Calu3 (cell line): ENCODE data around the gene KRTAP6-1. TPM values are rescaled to one million over a fixed set of nuclear protein-coding genes. Genes with fewer than 3 reads are reported as not detected.

Experiments used
- BruUV-seq: library from RNA; stranded (reverse); fragments of 400-500 nt; replicated peaks from 2 replicates; lab custom pipeline; 2021; lab: Mats Ljungman, UMichigan
- CTCF ChIA-PET: fragments of 300-600 bp; sonication (Branson Sonifier 250); formaldehyde crosslinking; loops from one replicate; lab custom pipeline; 2022; ENCODE audit warnings: antibody characterized with exemption; lab: Charles Lee
- DNase-seq: peaks from one replicate; pipeline ENCODE4 v3.0.0; 2022
- H3K27ac Mint-ChIP-seq: one replicate; pipeline ENCODE4 v1.8.0; 2022; ENCODE audit warnings: mixed read lengths; ENCODE audit not compliant: unreplicated experiment
- H3K27me3 Mint-ChIP-seq: one replicate; pipeline ENCODE4 v1.8.0; 2022; ENCODE audit warnings: mixed read lengths; ENCODE audit not compliant: unreplicated experiment
- H3K36me3 Mint-ChIP-seq: one replicate; pipeline ENCODE4 v1.8.0; 2022; ENCODE audit warnings: mild to moderate bottlenecking, moderate library complexity, mixed read lengths; ENCODE audit not compliant: insufficient read depth, unreplicated experiment
- H3K4me1 Mint-ChIP-seq: one replicate; pipeline ENCODE4 v1.8.0; 2022; ENCODE audit warnings: mild to moderate bottlenecking, low read depth, mixed read lengths; ENCODE audit not compliant: unreplicated experiment
- H3K4me3 Mint-ChIP-seq: one replicate; pipeline ENCODE4 v1.8.0; 2022; ENCODE audit warnings: mild to moderate bottlenecking, low read depth, moderate library complexity, mixed read lengths; ENCODE audit not compliant: unreplicated experiment
- H3K9me3 Mint-ChIP-seq: one replicate; pipeline ENCODE4 v1.8.0; 2022; ENCODE audit warnings: low read depth, mixed read lengths; ENCODE audit not compliant: unreplicated experiment
- intact Hi-C: fragments of 100-400 bp; cut with micrococcal nuclease; formaldehyde crosslinking; loops from one replicate; pipeline ENCODE4 v1.10.0; 2022; ENCODE audit not compliant: unreplicated experiment
- total RNA-seq: library from RNA; stranded (reverse); gene quantifications from 2 replicates; pipeline ENCODE4 v1.2.3, GENCODE V29; 2022
- TF ChIP-seq, protein P1 (sequence below): fragments of 200-600 bp; IDR thresholded peaks from one replicate; pipeline ENCODE4 v1.8.0; 2022; ENCODE audit warnings: antibody characterized with exemption; ENCODE audit not compliant: unreplicated experiment

KRTAP6-1 gene
- total RNA-seq, 1 experiment from 2014 or later = not detected

DNA sequence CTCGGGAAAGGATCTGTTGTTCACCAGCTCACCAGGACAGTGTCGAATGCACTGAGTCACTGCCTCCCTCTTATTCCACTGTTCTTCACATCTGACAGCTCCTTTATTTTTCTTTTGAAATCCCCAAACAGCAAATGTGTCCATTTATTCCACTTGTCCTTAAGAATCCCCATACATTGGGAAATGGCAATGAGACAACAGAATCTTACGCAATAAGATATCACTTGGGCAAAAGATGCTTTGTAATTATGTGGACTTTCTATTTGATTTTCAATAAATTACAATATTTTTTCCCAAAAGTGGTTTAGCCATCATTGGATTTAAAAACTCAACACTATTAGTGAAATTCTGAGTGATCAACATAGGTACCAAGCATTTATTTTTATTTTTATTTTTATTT, 25.0 kb upstream of the KRTAP6-1 start:
- CTCF ChIA-PET = no interaction called here
- TF ChIP-seq, protein P1, sequence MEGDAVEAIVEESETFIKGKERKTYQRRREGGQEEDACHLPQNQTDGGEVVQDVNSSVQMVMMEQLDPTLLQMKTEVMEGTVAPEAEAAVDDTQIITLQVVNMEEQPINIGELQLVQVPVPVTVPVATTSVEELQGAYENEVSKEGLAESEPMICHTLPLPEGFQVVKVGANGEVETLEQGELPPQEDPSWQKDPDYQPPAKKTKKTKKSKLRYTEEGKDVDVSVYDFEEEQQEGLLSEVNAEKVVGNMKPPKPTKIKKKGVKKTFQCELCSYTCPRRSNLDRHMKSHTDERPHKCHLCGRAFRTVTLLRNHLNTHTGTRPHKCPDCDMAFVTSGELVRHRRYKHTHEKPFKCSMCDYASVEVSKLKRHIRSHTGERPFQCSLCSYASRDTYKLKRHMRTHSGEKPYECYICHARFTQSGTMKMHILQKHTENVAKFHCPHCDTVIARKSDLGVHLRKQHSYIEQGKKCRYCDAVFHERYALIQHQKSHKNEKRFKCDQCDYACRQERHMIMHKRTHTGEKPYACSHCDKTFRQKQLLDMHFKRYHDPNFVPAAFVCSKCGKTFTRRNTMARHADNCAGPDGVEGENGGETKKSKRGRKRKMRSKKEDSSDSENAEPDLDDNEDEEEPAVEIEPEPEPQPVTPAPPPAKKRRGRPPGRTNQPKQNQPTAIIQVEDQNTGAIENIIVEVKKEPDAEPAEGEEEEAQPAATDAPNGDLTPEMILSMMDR = no peak
- no peaks in the 10 kb centered on the region for H3K36me3 Mint-ChIP-seq
- peaks cover 7% of the 10 kb centered on the region for H3K9me3 Mint-ChIP-seq
- no peaks in the 10 kb centered on the region for H3K27me3 Mint-ChIP-seq
- BruUV-seq = no TSS peak
- no peaks in the 10 kb centered on the region for H3K4me1 Mint-ChIP-seq
- H3K4me3 Mint-ChIP-seq = no peak overlapping the region
- DNase-seq = no peak
- intact Hi-C loops = no loop called here
- no peak overlapping the region for H3K27ac Mint-ChIP-seq

DNA sequence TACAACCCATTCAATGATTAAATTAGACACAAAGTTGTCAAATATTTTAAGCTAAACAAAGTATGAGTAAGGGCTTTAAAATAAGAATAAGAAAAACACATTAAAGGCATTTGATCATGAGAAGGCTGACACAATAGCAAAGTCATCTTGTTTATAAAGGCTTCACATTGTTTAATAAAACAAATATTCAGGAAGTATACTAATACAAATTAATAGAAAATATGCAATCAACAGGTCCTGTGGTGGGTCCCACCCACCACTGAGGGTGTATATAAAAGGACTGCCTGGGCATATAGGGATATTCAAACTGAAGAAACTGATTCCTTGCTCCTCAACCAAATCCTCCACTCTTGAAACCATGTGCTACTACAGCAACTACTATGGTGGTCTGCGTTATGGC, 21.2 kb upstream of the KRTAP6-1 start, which contains the start of gene KRTAP20-2:
KRTAP20-2 (plus strand) TSS at position 301 of the 400 bp plus-strand sequence; CDS start at position 359, 58 bp downstream.
- Mint-ChIP-seq H3K27ac (no peak within 1 kb of the TSS), H3K27me3 (no peaks in the 10 kb centered on the region), H3K9me3 (peaks cover 14% of the 10 kb centered on the region), H3K36me3 (no peaks in the 10 kb centered on the region), H3K4me1 (no peaks in the 10 kb centered on the region), H3K4me3 (no peak within 1 kb of the TSS)
- TF ChIP-seq, protein P1 = no peak
- CTCF ChIA-PET = no interaction called here
- DNase-seq = no peak
- intact Hi-C loops = no loop called here
- BruUV-seq = no TSS peak

DNA sequence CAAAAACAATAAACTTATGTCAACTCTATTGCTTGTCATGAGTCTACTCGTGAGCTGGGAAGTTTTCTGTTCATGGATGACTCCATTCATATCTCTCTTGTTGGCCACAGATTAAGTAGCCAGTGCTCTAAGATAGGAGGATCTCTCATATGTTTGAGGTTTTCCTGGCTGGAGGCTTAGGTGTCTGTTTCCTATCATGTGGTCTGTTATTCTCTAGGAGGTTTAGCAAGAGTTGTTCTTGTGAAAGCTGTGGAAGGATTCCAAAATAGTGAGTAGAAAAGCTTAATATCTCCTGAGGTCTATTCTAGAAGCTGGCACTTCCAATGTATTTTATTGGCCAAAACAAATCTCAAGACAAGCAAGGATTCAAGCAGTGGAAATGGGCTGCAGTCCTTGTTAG, 15.5 kb upstream of the KRTAP6-1 start:
- no peak for DNase-seq
- TF ChIP-seq, protein P1 = no peak
- CTCF ChIA-PET = interaction anchor here (0.6 kb wide), 1 partner anchor 1411 kb away, joined by 3 read pairs; no protein-coding TSS in a partner anchor
- no TSS peak for BruUV-seq
- Mint-ChIP-seq H3K4me3 (no peak overlapping the region), H3K27ac (no peak overlapping the region), H3K36me3 (no peaks in the 10 kb centered on the region), H3K9me3 (peaks cover 13% of the 10 kb centered on the region), H3K4me1 (no peaks in the 10 kb centered on the region), H3K27me3 (no peaks in the 10 kb centered on the region)
- intact Hi-C loops = no loop called here

DNA sequence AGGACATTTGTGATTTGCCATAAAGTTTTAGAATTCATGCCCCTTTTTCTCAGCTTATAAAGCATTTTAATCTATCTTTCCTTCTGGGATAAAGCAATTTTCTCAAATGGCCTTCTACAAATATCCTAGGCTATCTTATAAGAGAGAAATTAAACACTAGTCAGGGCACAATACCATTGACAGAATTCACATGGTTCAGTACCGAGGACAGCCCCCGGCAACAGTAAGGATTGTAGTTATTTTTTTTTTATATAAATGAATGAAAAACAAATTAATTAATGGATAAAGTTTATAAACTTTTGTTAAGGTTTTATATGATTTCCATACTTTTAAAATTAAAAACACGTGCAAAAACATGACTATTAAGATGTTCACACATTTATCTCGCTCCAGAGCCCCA, 14.4 kb upstream of the KRTAP6-1 start:
- H3K27me3 Mint-ChIP-seq = no peaks in the 10 kb centered on the region
- intact Hi-C loops = no loop called here
- no peak for DNase-seq
- BruUV-seq = no TSS peak
- H3K36me3 Mint-ChIP-seq = no peaks in the 10 kb centered on the region
- H3K27ac Mint-ChIP-seq = no peak overlapping the region
- H3K4me3 Mint-ChIP-seq = no peak overlapping the region
- no peaks in the 10 kb centered on the region for H3K4me1 Mint-ChIP-seq
- peaks cover 13% of the 10 kb centered on the region for H3K9me3 Mint-ChIP-seq
- TF ChIP-seq, protein P1 = no peak
- CTCF ChIA-PET = no interaction called here
